HL-60 (cell line): ENCODE measurements around the gene TIMD4.

ENCODE experiments used
- CTCF ChIP-seq: IDR thresholded peaks from one replicate; pipeline ENCODE4 v1.5.1; 2011; ENCODE audit warnings: low read length, control low read depth, inconsistent platforms; ENCODE audit not compliant: insufficient read depth
- POLR2AphosphoS5 ChIP-seq: IDR thresholded peaks from 2 replicates; pipeline ENCODE4 v1.6.1; 2012; ENCODE audit warnings: low read depth
- REST ChIP-seq: IDR thresholded peaks from 2 replicates; pipeline ENCODE4 v1.6.1; 2012; ENCODE audit warnings: low read depth; ENCODE audit not compliant: insufficient replicate concordance

GRCh38 chr5:156942064-156942463 is 21.0 kb downstream of the TIMD4 start:
- TF ChIP-seq CTCF: no peak
- no peak for TF ChIP-seq REST
- TF ChIP-seq POLR2AphosphoS5: no peak
